Fibroblast of pulmonary artery (primary cell): ENCODE results near the gene ABTB2.

Experiments used
- DNase-seq: peaks from one replicate; pipeline ENCODE4 v3.0.0-alpha.2; 2010; ENCODE audit warnings: low read depth
- H3K4me3 ChIP-seq: replicated peaks from 2 replicates; pipeline ENCODE4 v1.5.1; 2011; ENCODE audit warnings: low read depth, mild to moderate bottlenecking, control low read depth, low read length, moderate library complexity
- TF ChIP-seq, protein P1 (sequence below): IDR thresholded peaks from 2 replicates; pipeline ENCODE4 v1.5.1; 2011; ENCODE audit warnings: mild to moderate bottlenecking, control low read depth, low read length, inconsistent platforms; ENCODE audit errors: missing control alignments

ABTB2 gene

DNA sequence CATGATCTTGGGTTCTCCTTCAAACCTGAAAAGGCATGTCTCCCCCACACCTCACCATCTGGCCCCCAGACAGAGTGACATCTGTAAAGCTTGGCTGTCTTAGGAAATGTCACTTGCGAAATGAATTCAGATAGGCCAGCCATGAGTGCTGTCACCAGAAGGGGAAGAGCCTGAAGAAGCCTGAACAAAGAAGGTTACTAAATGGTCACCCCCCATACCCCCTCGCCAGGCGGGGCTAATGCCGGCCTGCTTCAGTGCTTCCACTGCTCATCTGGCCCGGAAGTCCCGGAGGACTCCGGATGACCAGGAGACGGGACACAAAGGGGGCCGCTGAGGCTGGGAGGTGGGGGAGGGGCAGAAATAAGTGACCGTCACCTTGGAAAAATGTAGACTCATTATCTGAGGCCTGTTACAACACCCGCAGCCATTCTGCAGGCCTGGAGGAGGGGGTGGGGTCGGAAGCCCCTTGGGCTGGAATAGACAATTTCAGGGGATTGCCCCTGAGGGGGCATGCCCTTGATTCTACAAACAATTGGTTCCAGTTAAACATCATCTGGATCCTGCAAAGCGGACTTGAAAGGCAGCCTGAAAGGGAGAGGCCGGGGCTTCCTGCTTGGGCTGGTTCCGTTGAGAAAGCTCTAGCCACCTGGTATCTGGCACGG is 209.2 kb downstream of the ABTB2 start:
- TF ChIP-seq, protein P1, sequence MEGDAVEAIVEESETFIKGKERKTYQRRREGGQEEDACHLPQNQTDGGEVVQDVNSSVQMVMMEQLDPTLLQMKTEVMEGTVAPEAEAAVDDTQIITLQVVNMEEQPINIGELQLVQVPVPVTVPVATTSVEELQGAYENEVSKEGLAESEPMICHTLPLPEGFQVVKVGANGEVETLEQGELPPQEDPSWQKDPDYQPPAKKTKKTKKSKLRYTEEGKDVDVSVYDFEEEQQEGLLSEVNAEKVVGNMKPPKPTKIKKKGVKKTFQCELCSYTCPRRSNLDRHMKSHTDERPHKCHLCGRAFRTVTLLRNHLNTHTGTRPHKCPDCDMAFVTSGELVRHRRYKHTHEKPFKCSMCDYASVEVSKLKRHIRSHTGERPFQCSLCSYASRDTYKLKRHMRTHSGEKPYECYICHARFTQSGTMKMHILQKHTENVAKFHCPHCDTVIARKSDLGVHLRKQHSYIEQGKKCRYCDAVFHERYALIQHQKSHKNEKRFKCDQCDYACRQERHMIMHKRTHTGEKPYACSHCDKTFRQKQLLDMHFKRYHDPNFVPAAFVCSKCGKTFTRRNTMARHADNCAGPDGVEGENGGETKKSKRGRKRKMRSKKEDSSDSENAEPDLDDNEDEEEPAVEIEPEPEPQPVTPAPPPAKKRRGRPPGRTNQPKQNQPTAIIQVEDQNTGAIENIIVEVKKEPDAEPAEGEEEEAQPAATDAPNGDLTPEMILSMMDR: no peak
- DNase-seq: no peak
- H3K4me3 ChIP-seq: no peak overlapping the region

DNA sequence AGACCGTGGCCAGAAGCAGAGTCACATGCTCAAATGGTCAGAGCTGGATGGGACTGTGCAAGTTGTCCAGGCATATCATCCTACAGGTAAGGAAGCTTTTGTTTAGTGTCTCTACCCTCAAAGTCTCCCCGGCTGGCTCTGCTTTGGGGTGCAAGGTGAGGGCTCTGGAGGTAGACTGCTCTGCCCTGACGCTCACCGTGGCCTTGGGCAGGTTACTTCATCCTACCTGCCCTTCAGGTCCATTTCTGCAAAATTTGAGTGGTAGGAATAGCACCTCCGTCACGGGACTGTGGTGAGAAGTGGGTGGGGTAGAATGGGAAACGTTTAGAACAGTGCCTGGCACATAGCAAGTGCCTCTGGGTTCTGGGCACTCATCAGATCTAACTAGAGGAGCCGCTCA is 210.2 kb downstream of the ABTB2 start:
- TF ChIP-seq, protein P1: no peak
- H3K4me3 ChIP-seq: no peak overlapping the region
- no peak for DNase-seq

DNA sequence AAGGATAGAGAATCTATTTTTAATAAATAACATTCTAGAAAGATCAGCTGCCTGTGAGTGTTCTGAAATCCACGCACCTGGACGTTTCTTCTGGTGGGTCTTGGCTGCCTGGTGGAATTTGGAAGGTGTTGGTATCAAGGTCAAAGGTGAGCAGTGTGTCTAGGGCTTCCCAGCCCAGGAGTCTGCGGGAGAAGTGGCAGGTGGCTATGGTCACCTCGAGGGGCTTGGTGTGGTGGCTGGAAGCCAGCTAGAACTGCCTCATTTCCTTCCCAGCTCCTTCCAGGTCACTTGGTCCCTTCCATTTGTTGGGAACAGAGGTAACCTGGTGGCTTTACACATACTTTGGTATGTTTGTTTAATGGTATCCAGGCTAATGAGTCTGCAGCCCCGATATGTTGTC is 210.9 kb downstream of the ABTB2 start:
- DNase-seq: no peak
- TF ChIP-seq, protein P1: no peak
- H3K4me3 ChIP-seq: no peak overlapping the region

DNA sequence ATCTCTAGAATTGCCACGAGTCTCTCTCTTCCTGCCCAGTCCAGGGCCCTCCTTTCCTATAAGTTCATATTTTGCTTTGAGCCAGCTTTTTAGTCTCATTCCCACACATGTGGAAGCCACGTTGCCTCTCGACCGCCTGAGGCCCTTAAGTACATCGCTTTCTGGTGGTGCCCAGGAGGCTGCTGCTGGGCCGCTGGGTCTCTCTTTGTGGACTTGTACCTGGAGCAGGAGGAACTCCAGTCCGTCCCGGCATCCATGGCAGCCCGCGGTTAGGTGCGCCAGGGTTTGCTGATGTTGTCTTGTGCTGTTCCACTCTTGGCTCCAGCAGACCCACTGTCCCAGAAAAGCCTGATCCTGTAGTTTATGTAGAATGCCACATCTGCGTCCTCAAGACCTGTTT is 211.4 kb downstream of the ABTB2 start:
- no peak overlapping the region for H3K4me3 ChIP-seq
- TF ChIP-seq, protein P1: no peak
- no peak for DNase-seq

DNA sequence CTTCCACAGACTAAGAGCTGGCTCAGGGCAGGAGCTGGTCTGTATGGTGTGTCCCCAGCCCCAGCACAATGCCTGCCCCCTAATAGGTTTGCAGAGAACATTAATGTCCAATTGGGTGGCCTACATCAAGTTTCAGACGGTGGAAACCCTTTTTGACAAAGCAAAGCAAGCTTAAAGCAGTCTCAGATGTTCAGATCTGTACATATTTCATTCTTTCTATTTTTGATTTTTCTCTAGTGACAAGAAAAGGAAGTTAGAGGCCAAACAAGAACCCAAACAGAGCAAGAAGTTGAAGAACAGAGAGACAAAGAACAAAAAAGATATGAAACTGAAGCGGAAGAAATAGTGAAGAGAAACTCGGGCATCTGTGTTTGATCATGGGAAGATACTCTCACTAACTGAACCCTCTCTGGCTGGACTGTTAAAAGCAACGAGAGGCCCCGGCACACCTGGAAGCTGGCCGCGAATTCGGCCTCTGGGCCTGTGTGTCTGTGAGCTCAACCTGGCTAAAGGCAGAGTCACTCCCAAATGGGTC is 211.9 kb downstream of the ABTB2 start:
- TF ChIP-seq, protein P1: no peak
- H3K4me3 ChIP-seq: no peak overlapping the region
- no peak for DNase-seq

DNA sequence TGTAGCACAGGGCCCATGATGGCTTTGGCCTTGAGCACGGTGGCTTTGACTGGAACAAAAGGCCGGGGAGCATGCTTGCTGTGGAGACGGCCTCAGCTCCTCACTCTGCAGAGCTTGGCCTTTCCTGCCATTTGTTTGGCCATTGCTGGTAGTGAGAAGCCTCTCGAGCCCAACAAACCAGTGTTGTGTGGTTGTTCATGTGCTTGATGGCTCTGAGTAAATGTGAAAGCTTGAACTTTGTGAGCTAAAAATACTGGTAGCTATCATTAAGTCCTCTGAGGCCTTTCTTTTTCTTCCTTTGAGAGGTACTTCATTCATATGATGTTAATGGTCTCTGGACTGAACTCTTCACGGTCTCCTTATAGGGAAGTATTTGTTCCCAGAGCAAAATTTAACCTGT is 212.7 kb downstream of the ABTB2 start:
- DNase-seq: no peak
- H3K4me3 ChIP-seq: no peak overlapping the region
- TF ChIP-seq, protein P1: no peak

DNA sequence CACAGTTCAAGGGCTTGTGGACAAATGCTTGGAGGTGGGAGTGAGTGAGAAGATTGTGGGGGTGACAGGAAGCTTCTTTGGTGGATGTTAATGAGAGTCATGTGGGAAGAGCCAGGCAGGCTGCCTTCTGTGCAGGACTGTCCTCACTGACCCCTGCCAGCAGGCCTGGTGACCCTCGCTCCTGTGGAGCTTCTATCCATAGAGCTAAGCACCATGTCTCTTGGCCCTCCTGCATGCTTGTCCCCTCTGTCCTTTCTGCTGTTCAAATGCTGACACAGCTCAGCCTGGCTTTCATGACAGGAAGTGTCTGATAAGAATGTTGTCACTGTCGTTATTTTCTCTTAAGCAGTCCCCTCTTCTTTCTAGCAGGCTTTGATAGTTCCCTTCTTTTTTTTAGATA is 214.8 kb downstream of the ABTB2 start:
- TF ChIP-seq, protein P1: no peak
- H3K4me3 ChIP-seq: no peak overlapping the region
- DNase-seq: no peak
